Neural cell (in vitro differentiated cells): ENCODE results near the gene KRT3. TPM values are rescaled to one million over a fixed set of nuclear protein-coding genes. Genes with fewer than 3 reads are reported as not detected.

Experiments
- H2AFZ ChIP-seq: fragments of 200-600, 300-800 bp; sonication (generic), shearing (Covaris generic); 2 replicates; pipeline ENCODE4 v1.6.0; 2014; ENCODE audit warnings: low read depth, mild to moderate bottlenecking, antibody characterized with exemption, low read length, moderate library complexity
- H3F3A ChIP-seq: fragments of 200-600 bp; shearing (Covaris generic); 2 replicates; pipeline ENCODE4 v1.6.1; 2016; ENCODE audit warnings: mild to moderate bottlenecking, moderate library complexity, mixed read lengths, antibody characterized with exemption, low read length; ENCODE audit not compliant: insufficient read depth, poor library complexity, severe bottlenecking
- H3K27ac ChIP-seq: fragments of 200-600, 300-800 bp; sonication (generic), shearing (Covaris generic); 2 replicates; pipeline ENCODE4 v1.5.1; 2014; ENCODE audit warnings: mild to moderate bottlenecking, low read length, moderate library complexity
- H3K27me3 ChIP-seq: fragments of 300-800, 200-600 bp; sonication (generic), shearing (Covaris generic); 2 replicates; pipeline ENCODE4 v1.6.0; 2014; ENCODE audit warnings: mild to moderate bottlenecking, low read depth, low read length, moderate library complexity; ENCODE audit not compliant: insufficient read depth
- H3K36me3 ChIP-seq: fragments of 300-800, 200-600 bp; sonication (generic), shearing (Covaris generic); 2 replicates; pipeline ENCODE4 v1.5.1; 2014; ENCODE audit warnings: mild to moderate bottlenecking, antibody characterized with exemption, low read length, moderate library complexity; ENCODE audit not compliant: insufficient read depth
- H3K4me2 ChIP-seq: fragments of 300-800, 200-600 bp; sonication (generic), shearing (Covaris generic); 2 replicates; pipeline ENCODE4 v1.6.0; 2014; ENCODE audit warnings: mild to moderate bottlenecking, low read length
- H3K4me3 ChIP-seq: fragments of 300-800, 200-600 bp; sonication (generic), shearing (Covaris generic); 2 replicates; pipeline ENCODE4 v1.5.1; 2014; ENCODE audit warnings: mild to moderate bottlenecking, low read length, moderate library complexity
- H3K79me2 ChIP-seq: fragments of 200-600 bp; shearing (Covaris generic); replicated peaks from 2 replicates; pipeline ENCODE4 v1.6.0; 2014; ENCODE audit warnings: mild to moderate bottlenecking, low read length, moderate library complexity; ENCODE audit not compliant: insufficient read depth
- H3K9ac ChIP-seq: fragments of 300-800, 200-600 bp; sonication (generic), shearing (Covaris generic); 2 replicates; pipeline ENCODE4 v1.6.1; 2016; ENCODE audit warnings: mild to moderate bottlenecking, low read length, mixed read lengths
- H3K9me2 ChIP-seq: fragments of 200-600 bp; shearing (Covaris generic); 2 replicates; pipeline ENCODE4 v1.6.1; 2016; ENCODE audit warnings: mild to moderate bottlenecking, low read length, mixed read lengths; ENCODE audit not compliant: insufficient read depth
- H3K9me3 ChIP-seq: fragments of 200-600, 300-800 bp; sonication (generic), shearing (Covaris generic); 2 replicates; pipeline ENCODE4 v1.6.1; 2016; ENCODE audit warnings: mild to moderate bottlenecking, mixed run types, low read length, moderate library complexity, mixed read lengths
- H4K20me1 ChIP-seq: fragments of 200-600 bp; shearing (Covaris generic); 2 replicates; pipeline ENCODE4 v1.6.1; 2016; ENCODE audit warnings: mild to moderate bottlenecking, mixed run types; ENCODE audit not compliant: insufficient read depth
- CTCF ChIP-seq: fragments of 450-650 bp; IDR thresholded peaks from 2 replicates; pipeline ENCODE4 v1.5.1; 2014; ENCODE audit warnings: antibody characterized with exemption, mild to moderate bottlenecking, moderate library complexity; ENCODE audit not compliant: poor library complexity, severe bottlenecking
- EP300 ChIP-seq: fragments of 450-650 bp; conservative IDR thresholded peaks from 2 replicates; pipeline ENCODE4 v1.6.1; 2014; ENCODE audit warnings: antibody characterized with exemption, mild to moderate bottlenecking, moderate library complexity; ENCODE audit not compliant: poor library complexity, severe bottlenecking
- EZH2 ChIP-seq: fragments of 200-600, 300-800 bp; shearing (Covaris generic), sonication (generic); IDR thresholded peaks from 2 replicates; pipeline ENCODE4 v1.6.1; 2014; ENCODE audit warnings: antibody characterized with exemption, low read length, borderline replicate concordance, mild to moderate bottlenecking; ENCODE audit not compliant: insufficient read depth, poor library complexity, severe bottlenecking
- MXI1 ChIP-seq: fragments of 450-650 bp; conservative IDR thresholded peaks from 2 replicates; pipeline ENCODE4 v1.6.1; 2014; ENCODE audit warnings: antibody characterized with exemption, mild to moderate bottlenecking; ENCODE audit not compliant: poor library complexity, severe bottlenecking
- POLR2AphosphoS5 ChIP-seq: IDR thresholded peaks from 2 replicates; pipeline ENCODE4 v1.6.1; 2012
- RAD21 ChIP-seq: fragments of 450-650 bp; conservative IDR thresholded peaks from 2 replicates; pipeline ENCODE4 v1.6.1; 2014; ENCODE audit warnings: antibody characterized with exemption, mild to moderate bottlenecking, moderate library complexity
- REST ChIP-seq: IDR thresholded peaks from 2 replicates; pipeline ENCODE4 v1.6.1; 2012; ENCODE audit warnings: borderline replicate concordance
- SMC3 ChIP-seq: fragments of 450-650 bp; conservative IDR thresholded peaks from 2 replicates; pipeline ENCODE4 v1.6.1; 2014; ENCODE audit warnings: antibody characterized with exemption, mild to moderate bottlenecking, moderate library complexity; ENCODE audit not compliant: poor library complexity
- TAF1 ChIP-seq: IDR thresholded peaks from 2 replicates; pipeline ENCODE4 v1.6.1; 2012; ENCODE audit warnings: low read depth
- polyA plus RNA-seq: library from polyadenylated mRNA; depleted of rRNA; stranded (reverse); fragments of >200 nt; gene quantifications from 2 replicates; pipeline ENCODE4 v1.2.3, GENCODE V29; 2014

The KRT3 gene
- polyA plus RNA-seq, 1 donor from 2014 or later, result not detected

- no peak overlapping the region for H3K4me3 ChIP-seq
- no peaks in the 10 kb centered on the region for H3F3A ChIP-seq
- H2AFZ ChIP-seq, result no peak overlapping the region
- H3K27ac ChIP-seq, result no peak overlapping the region
- no peaks in the 10 kb centered on the region for H3K9me2 ChIP-seq
- no peaks in the 10 kb centered on the region for H3K79me2 ChIP-seq
- H3K27me3 ChIP-seq, result no peaks in the 10 kb centered on the region
- H3K9ac ChIP-seq, result no peak overlapping the region
- no peak for TF ChIP-seq TAF1
- TF ChIP-seq REST, result no peak
- TF ChIP-seq SMC3, result no peak
- no peak for TF ChIP-seq EP300
- no peak for TF ChIP-seq CTCF
- TF ChIP-seq RAD21, result no peak
- no peak for TF ChIP-seq EZH2
- no peak for TF ChIP-seq MXI1
- TF ChIP-seq POLR2AphosphoS5, result no peak
- H3K36me3 ChIP-seq, result no peaks in the 10 kb centered on the region
- H3K9me3 ChIP-seq, result no peaks in the 10 kb centered on the region
- H4K20me1 ChIP-seq, result no peaks in the 10 kb centered on the region
- no peak overlapping the region for H3K4me2 ChIP-seq
Observed at GRCh38 chr12:52777566-52777965, 18.4 kb downstream of the KRT3 start.

DNA sequence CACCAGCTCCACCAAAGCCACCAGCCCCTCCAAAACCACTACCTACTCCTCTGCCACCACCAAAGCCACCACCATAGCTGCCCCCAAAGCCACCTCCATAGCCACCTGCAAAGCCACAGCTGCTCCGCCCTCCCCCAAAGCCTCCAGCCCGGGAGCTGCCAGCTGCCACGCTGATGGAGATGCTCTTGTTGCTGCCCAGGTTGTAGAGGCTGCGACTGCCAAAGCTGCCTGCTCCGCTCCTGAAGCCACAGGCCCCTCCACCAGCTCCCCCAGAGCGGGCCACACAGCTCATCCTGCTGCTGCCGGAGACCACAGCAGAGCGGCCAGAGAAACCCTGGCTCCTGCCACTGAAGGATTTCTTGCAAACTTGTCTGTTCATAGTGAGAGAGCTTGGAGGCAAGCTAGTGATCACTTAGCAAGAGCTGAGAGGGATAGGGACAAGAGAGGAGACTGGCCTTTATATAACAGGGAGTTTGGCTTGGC is 19.0 kb downstream of the KRT3 start, which contains the start of gene KRT76:
Gene KRT76, minus strand, starts transcription at position 433 of the 483 bp plus-strand sequence. Its CDS starts 54 bp downstream, at position 379.
- no peak for TF ChIP-seq CTCF
- TF ChIP-seq POLR2AphosphoS5, result no peak
- TF ChIP-seq RAD21, result no peak
- TF ChIP-seq EP300, result no peak
- TF ChIP-seq SMC3, result no peak
- no peak for TF ChIP-seq EZH2
- no peak for TF ChIP-seq REST
- TF ChIP-seq MXI1, result no peak
- TF ChIP-seq TAF1, result no peak
- H4K20me1 ChIP-seq, result no peaks in the 10 kb centered on the region

More for the DNA sequence above, 19.0 kb downstream of the KRT3 start, which contains the start of gene KRT76:
- no peak within 1 kb of the TSS for H3K27ac ChIP-seq
- no peaks in the 10 kb centered on the region for H3K27me3 ChIP-seq
- H2AFZ ChIP-seq, result no peak within 1 kb of the TSS
- H3F3A ChIP-seq, result no peaks in the 10 kb centered on the region
- no peaks in the 10 kb centered on the region for H3K36me3 ChIP-seq
- no peaks in the 10 kb centered on the region for H3K9me2 ChIP-seq
- no peaks in the 10 kb centered on the region for H3K79me2 ChIP-seq
- H3K4me3 ChIP-seq, result no peak within 1 kb of the TSS
- H3K4me2 ChIP-seq, result no peak within 1 kb of the TSS
- no peaks in the 10 kb centered on the region for H3K9me3 ChIP-seq
- H3K9ac ChIP-seq, result no peak within 1 kb of the TSS
